Measurements from ENCODE around the gene ITPA.
"Not testable (repeated sequence)": the region's sequence is repeated elsewhere in the genome, so short reads cannot be mapped to it uniquely, and the experiment has no call there.

ITPA gene

GRCh38 chr20:3173610-3174441 is 35.5 kb upstream of the ITPA start:
- peak; percentile 79 for DNase-seq

GRCh38 chr20:3174442-3175261 is 34.6 kb upstream of the ITPA start:
- DNase-seq, result no peak

- no peak for DNase-seq
These were observed 34.0 kb upstream of the ITPA start for GRCh38 chr20:3175270-3175669.

GRCh38 chr20:3177746-3178485 is 31.4 kb upstream of the ITPA start:
- DNase-seq, result peak; percentile 3

- DNase-seq, result no peak
These were observed 29.0 kb upstream of the ITPA start for GRCh38 chr20:3180319-3180718.

GRCh38 chr20:3181270-3181669 is 28.0 kb upstream of the ITPA start:
- DNase-seq, result no peak

- DNase-seq, result not testable (repeated sequence)
These were observed 26.9 kb upstream of the ITPA start for GRCh38 chr20:3182429-3182828.

- no peak for DNase-seq
These were observed 25.2 kb upstream of the ITPA start for GRCh38 chr20:3183896-3184612.

GRCh38 chr20:3187861-3188260 is 21.4 kb upstream of the ITPA start:
- not testable (repeated sequence) for DNase-seq

GRCh38 chr20:3188823-3189413 is 20.4 kb upstream of the ITPA start:
- DNase-seq, result no peak

GRCh38 chr20:3189561-3190131 is 19.7 kb upstream of the ITPA start:
- DNase-seq, result no peak

GRCh38 chr20:3190681-3191111 is 18.6 kb upstream of the ITPA start:
- no peak for DNase-seq

GRCh38 chr20:3192226-3193015 is 16.9 kb upstream of the ITPA start:
- no peak for DNase-seq

- DNase-seq, result no peak
These were observed 15.3 kb upstream of the ITPA start for GRCh38 chr20:3193806-3194616.

- DNase-seq, result no peak
These were observed 14.5 kb upstream of the ITPA start for GRCh38 chr20:3194617-3195280.

GRCh38 chr20:3195590-3196237 is 13.6 kb upstream of the ITPA start:
- no peak for DNase-seq

GRCh38 chr20:3199206-3199605 is 10.1 kb upstream of the ITPA start:
- DNase-seq, result no peak

GRCh38 chr20:3199976-3200755 is 9.1 kb upstream of the ITPA start:
- no peak for DNase-seq

Data from GDM1 (cell line).